Measurements from ENCODE around the gene EMC1.
"Not testable (repeated sequence)": the region's sequence is repeated elsewhere in the genome, so short reads cannot be mapped to it uniquely, and the experiment has no call there.

EMC1 gene

GRCh38 chr1:19190468-19190867, 60.9 kb downstream of the EMC1 start:
- no peak overlapping the region for H3K27ac ChIP-seq
- TF ChIP-seq CTCF (IDR thresholded peaks at IDR 0.05) (no peak), ZFX (IDR thresholded peaks at IDR 0.05; ENCODE audit: borderline replicate concordance) (no peak)

- TF ChIP-seq ZFX (IDR thresholded peaks at IDR 0.05; ENCODE audit: borderline replicate concordance) = no peak
- no peak for TF ChIP-seq CTCF (IDR thresholded peaks at IDR 0.05)
- H3K27ac ChIP-seq = 0 out of 2 replicates have a peak overlapping the region, but pooled peaks have one; percentile 34
Measured at GRCh38 chr1:19189270-19189669, 62.1 kb downstream of the EMC1 start.

- H3K27ac ChIP-seq = no peak overlapping the region
- TF ChIP-seq CTCF (IDR thresholded peaks at IDR 0.05) (no peak), ZFX (IDR thresholded peaks at IDR 0.05; ENCODE audit: borderline replicate concordance) (no peak)
Measured at GRCh38 chr1:19187852-19188251, 63.5 kb downstream of the EMC1 start.

- TF ChIP-seq CTCF (IDR thresholded peaks at IDR 0.05) = no peak
- TF ChIP-seq ZFX (IDR thresholded peaks at IDR 0.05; ENCODE audit: borderline replicate concordance) = no peak
- no peak overlapping the region for H3K27ac ChIP-seq
Measured at GRCh38 chr1:19186001-19186400, 65.3 kb downstream of the EMC1 start.

- no peak for TF ChIP-seq ZFX (IDR thresholded peaks at IDR 0.05; ENCODE audit: borderline replicate concordance)
- TF ChIP-seq CTCF (IDR thresholded peaks at IDR 0.05) = no peak
Measured at GRCh38 chr1:19182223-19182622, 69.1 kb downstream of the EMC1 start.

GRCh38 chr1:19180265-19180657, 71.1 kb downstream of the EMC1 start:
- not testable (repeated sequence) for H3K27ac ChIP-seq

More at GRCh38 chr1:19182223-19182622, 69.1 kb downstream of the EMC1 start:
- H3K27ac ChIP-seq = no peak overlapping the region

GRCh38 chr1:19179597-19180264, 71.6 kb downstream of the EMC1 start:
- TF ChIP-seq ZFX (IDR thresholded peaks at IDR 0.05; ENCODE audit: borderline replicate concordance) (no peak), CTCF (IDR thresholded peaks at IDR 0.05) (peak; percentile 39)
- H3K27ac ChIP-seq = no peak overlapping the region
